Activated CD8-positive, alpha-beta memory T cell treated with anti-CD3 and anti-CD28 coated beads for 4 hours (primary cell): ENCODE results near the gene CD160.
"Not testable (repeated sequence)": the region's sequence is repeated elsewhere in the genome, so short reads cannot be mapped to it uniquely, and the experiment has no call there.

ENCODE experiments used
- DNase-seq, 2 donors: peaks; one replicate each; pipeline ENCODE4 v3.0.0-alpha.2; 2020; ENCODE audit warnings: low read depth in 2 of 2

CD160 gene

GRCh38 chr1:145719230-145720079, at the start of gene CD160:
Gene CD160 (plus strand): TSS chr1:145719499. CDS start chr1:145728328, 8,829 bp downstream.
- DNase-seq: no peak

DNA sequence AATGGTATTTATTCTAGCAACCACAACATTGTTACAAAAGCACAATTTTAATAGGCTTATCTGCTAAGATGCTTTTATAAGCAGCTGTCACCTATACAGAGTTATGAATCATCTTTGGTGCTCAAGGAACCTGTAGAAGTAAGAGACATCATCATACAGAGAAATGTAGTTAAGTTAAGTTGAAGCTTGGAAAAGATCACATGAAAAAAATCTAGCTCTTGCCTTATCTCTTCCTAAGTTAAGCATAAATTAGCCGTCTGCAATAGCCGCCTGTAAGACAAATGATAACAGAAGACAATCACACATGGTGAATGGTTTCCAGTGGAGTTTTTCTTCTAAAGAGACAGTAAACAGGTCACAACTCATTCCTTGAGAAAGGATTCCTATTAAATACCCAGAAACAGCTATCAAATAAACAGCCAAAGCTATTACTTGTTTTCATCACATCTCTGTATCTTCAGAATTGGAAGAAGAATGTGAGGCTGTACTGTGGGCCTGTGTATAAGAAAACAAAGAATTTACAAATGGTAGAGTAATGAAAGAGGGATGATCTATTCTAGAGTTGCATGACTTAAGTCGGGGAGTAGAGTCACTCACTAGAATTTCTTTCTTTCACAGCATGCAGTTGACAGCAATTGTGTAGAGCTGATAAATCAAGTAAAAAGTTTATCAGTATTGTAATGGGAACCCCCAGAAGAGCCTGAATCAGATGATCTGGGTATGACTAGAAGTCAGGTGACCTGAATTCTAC, 48.1 kb upstream of the CD160 start:
- DNase-seq: not testable (repeated sequence)

- not testable (repeated sequence) for DNase-seq
Measured at GRCh38 chr1:145673217-145673616, 46.1 kb upstream of the CD160 start.

GRCh38 chr1:145684858-145685257, 34.4 kb upstream of the CD160 start:
- DNase-seq: not testable (repeated sequence)

DNA sequence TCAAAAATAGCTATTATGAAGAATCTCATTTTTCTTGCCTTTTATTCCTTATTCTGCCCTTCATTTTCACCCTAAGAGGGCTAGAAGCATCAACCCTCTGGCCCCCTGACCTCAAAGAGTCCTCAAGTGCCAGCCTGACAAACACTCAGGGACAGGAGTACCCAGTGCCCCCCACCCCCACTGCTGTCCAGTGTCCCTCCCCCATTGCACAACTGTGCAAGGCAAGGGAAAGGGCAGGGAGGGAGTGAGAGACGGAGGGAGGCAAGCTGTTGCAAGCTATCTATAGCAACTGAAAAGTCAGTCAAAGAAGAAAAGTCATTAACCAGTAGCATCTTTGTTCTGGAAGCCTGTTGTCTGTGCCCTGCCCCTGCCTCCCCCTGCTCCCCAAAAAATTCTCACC, 33.2 kb upstream of the CD160 start:
- DNase-seq: not testable (repeated sequence)

- DNase-seq: no peak
Measured at GRCh38 chr1:145688328-145688727, 31.0 kb upstream of the CD160 start.

DNA sequence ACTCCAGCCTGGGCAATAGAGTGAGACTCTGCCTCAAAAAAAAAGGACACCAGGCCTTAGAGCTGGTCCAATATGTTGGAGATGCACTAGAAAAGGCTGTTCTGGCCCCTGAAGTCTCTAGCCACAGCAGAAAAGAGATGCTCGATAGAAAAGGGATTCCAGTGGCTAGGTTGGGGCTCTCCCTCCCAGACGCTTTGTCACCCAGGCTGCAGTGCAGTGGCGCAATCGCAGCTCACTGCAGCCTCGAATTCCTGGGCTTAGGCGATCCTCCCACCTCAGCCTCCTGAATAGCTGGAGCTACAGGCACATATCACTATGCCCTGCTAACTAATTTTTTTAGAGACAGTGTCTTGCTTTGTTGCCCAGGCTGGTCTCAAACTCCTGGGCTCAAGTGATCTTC, 30.4 kb upstream of the CD160 start:
- DNase-seq: no peak

DNA sequence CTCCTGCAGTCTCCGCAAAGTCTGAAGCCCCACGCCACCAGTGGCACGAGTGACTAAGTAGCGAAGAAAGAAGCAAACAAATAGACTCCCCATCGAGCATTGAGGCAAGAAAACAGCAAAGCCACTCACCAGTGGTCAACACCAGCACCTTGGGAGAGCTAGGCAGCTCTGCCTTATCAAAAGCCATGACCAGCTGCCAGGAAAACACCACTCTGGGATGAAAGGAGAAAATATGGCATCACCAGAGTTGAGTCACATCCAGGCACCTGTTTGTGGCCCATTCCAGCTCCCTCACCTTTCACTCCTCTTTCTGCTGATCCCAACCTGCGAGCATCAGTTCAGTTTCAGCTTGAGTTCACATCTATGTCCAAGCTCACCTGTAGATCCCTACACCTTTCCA, 29.4 kb upstream of the CD160 start:
- no peak for DNase-seq

- DNase-seq: peak; percentile 21 to 27
Measured at GRCh38 chr1:145690587-145691558, 28.4 kb upstream of the CD160 start.

GRCh38 chr1:145692785-145693443, 26.4 kb upstream of the CD160 start:
- no peak for DNase-seq

DNA sequence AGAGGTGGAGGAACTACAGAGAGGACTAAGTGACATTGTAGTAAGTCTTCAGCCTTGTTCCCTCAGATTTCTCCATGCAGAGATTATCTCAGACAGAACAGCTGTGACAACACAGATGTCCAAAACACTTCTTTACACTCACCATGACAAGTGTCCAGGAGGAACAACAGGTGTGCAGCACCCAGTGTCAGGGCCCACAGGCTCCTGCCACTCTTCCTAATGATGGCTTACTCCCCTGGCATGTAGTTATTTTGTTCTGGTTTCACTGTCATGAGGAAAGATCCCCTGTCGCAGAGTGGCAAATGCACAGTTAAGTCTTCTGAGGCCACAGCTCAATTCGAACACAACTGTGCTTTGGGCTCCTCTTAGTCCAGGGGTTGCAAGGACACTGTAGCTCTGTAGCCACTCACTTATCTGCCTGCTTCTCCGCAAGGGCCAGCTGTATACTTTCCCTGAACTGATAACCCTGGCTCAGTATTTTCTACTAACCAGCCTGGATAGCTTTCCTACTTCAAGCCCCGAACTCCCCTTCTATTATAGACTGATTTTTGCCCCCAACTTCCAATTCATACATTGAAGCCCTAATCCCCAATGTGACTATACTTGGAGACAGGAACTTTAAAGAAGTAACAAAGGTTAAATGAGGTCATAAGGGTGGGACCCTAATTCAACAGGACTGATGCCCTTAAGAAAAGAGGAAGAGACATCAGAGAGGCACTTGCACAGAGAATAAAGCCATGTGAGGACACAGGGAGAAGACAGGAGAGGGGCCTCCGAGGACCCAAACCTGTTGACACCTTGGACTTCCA, 23.3 kb upstream of the CD160 start:
- no peak for DNase-seq

GRCh38 chr1:145696630-145696960, 22.7 kb upstream of the CD160 start:
- DNase-seq: no peak

GRCh38 chr1:145701306-145701862, 17.9 kb upstream of the CD160 start:
- DNase-seq: no peak

- no peak for DNase-seq
Measured at GRCh38 chr1:145702052-145702451, 17.2 kb upstream of the CD160 start.

- DNase-seq: no peak
Measured at GRCh38 chr1:145702826-145703225, 16.5 kb upstream of the CD160 start.

GRCh38 chr1:145705622-145706021, 13.7 kb upstream of the CD160 start:
- no peak for DNase-seq

DNA sequence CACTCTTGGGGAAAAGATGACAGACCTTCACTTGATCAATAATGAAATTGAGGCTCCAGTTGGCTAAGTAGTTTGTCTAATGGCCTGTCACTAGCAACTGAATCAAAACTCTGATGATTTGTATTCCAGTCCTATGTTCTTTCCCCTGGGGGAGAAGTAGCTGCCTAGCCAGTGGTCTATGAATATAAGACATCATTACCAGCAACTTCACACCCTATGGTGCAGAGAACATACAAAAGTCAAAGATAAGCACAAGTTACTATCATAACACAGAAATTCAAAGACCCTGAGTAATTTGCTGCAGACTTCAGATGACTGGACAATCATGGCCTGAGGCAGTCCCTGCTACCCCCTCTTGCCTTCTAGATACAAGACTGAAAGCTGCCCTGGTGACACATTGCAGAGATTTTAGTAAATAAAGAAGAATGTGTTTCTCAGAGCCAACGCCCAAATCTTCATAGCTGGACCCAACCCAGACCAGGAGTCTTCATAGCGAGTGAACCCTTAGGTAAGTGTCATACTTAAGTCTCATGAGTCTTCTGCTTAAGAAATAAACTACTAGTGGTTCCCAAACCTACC, 13.1 kb upstream of the CD160 start:
- DNase-seq: no peak

DNA sequence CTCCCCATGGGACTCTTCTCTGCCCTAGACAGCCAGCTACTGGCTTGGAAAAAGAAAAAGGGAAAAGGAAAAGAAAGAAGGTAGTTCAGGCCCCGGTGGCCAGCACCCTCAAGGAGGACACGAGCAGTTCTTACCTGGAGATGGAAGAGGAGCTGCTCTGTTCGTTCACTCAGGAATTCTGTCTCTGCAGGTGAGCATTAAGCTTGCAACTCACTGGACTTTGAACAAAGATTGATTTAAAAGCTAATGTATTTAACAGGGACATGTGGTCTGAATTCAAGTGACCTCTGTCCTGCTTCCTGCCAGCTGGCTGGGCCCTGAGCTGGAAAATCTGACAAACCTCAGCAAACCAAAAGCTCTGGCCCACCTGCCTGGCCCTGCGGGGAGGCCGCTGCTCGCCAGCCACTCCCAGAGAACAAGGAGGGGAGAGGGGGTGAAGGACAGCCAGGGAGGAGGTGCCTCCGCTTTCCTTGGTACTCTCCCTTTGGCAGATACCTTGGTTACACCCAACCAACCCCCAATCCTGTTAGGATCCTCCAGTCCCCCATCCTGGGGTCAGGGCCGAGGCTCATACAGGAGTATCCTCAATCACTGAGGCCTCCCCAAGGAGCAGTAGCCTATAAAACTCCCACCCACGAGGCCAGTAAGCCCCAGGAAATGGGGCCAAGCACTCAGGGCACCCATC, 12.0 kb upstream of the CD160 start, which contains the start of gene PDZK1:
Gene PDZK1 (minus strand): TSS at position 186 of the 685 bp plus-strand sequence. CDS start 19,347 bp downstream, outside the sequence.
- no peak for DNase-seq

- no peak for DNase-seq
Measured at GRCh38 chr1:145708063-145708462, 11.2 kb upstream of the CD160 start.
